KG1 (cell line): ENCODE results near the gene TUBA3E.
"Not testable (repeated sequence)": the region's sequence is repeated elsewhere in the genome, so short reads cannot be mapped to it uniquely, and the experiment has no call there.

Source experiments
- DNase-seq: peaks from one replicate; lab custom pipeline; 2025; lab: John Stamatoyannopoulos, UW

The TUBA3E gene

GRCh38 chr2:130198343-130198742, at the start of gene TUBA3E:
Gene TUBA3E (minus strand): TSS chr2:130198439. CDS start chr2:130198360, 79 bp downstream.
- no peak for DNase-seq

- no peak for DNase-seq
Measured at GRCh38 chr2:130246430-130246829, 48.2 kb upstream of the TUBA3E start.

GRCh38 chr2:130245976-130246375, 47.7 kb upstream of the TUBA3E start:
- DNase-seq = no peak

GRCh38 chr2:130243359-130243758, 45.1 kb upstream of the TUBA3E start:
- no peak for DNase-seq

GRCh38 chr2:130241041-130241707, 42.9 kb upstream of the TUBA3E start:
- DNase-seq = no peak

GRCh38 chr2:130239581-130239980, 41.3 kb upstream of the TUBA3E start:
- DNase-seq = not testable (repeated sequence)

- DNase-seq = not testable (repeated sequence)
Measured at GRCh38 chr2:130233066-130233465, 34.8 kb upstream of the TUBA3E start.

- DNase-seq = no peak
Measured at GRCh38 chr2:130231656-130232055, 33.4 kb upstream of the TUBA3E start.

- DNase-seq = not testable (repeated sequence)
Measured at GRCh38 chr2:130230907-130231306, 32.7 kb upstream of the TUBA3E start.

GRCh38 chr2:130230376-130230775, 32.1 kb upstream of the TUBA3E start:
- not testable (repeated sequence) for DNase-seq

- DNase-seq = not testable (repeated sequence)
Measured at GRCh38 chr2:130229161-130229510, 30.9 kb upstream of the TUBA3E start.

GRCh38 chr2:130228467-130229160, 30.4 kb upstream of the TUBA3E start:
- not testable (repeated sequence) for DNase-seq

GRCh38 chr2:130228005-130228404, 29.8 kb upstream of the TUBA3E start:
- DNase-seq = not testable (repeated sequence)

GRCh38 chr2:130222523-130222922, 24.3 kb upstream of the TUBA3E start:
- not testable (repeated sequence) for DNase-seq

GRCh38 chr2:130220505-130220904, 22.3 kb upstream of the TUBA3E start:
- DNase-seq = not testable (repeated sequence)

- DNase-seq = not testable (repeated sequence)
Measured at GRCh38 chr2:130219147-130219546, 20.9 kb upstream of the TUBA3E start.

GRCh38 chr2:130207051-130207450, 8.8 kb upstream of the TUBA3E start:
- not testable (repeated sequence) for DNase-seq

GRCh38 chr2:130203150-130203549, 4.9 kb upstream of the TUBA3E start:
- not testable (repeated sequence) for DNase-seq

- not testable (repeated sequence) for DNase-seq
Measured at GRCh38 chr2:130202518-130202917, 4.3 kb upstream of the TUBA3E start.

- DNase-seq = not testable (repeated sequence)
Measured at GRCh38 chr2:130196052-130196451, 2.2 kb downstream of the TUBA3E start.

- not testable (repeated sequence) for DNase-seq
Measured at GRCh38 chr2:130195089-130195635, 3.1 kb downstream of the TUBA3E start.

GRCh38 chr2:130193824-130194223, 4.4 kb downstream of the TUBA3E start:
- not testable (repeated sequence) for DNase-seq

- not testable (repeated sequence) for DNase-seq
Measured at GRCh38 chr2:130192451-130192850, 5.8 kb downstream of the TUBA3E start.
